ENCODE measurements around the gene BATF. TPM values are rescaled to one million over a fixed set of nuclear protein-coding genes. Genes with fewer than 3 reads are reported as not detected.

Gene BATF
- total and polyA plus RNA-seq, 7 experiments from 2014 or later = 6.8 to 70.0 (median 18.1) TPM

- ATAC-seq = no peak
- peaks cover 2 to 57% (median 4%) of the 10 kb centered on the region in 7 donors for H3K4me1 Mint-ChIP-seq
Observed at GRCh38 chr14:75493592-75494087, 28.6 kb upstream of the BATF start.

GRCh38 chr14:75494896-75495295 is 27.4 kb upstream of the BATF start:
- intact Hi-C loops (cut with micrococcal nuclease) = no loop called here
- Histone ChIP-seq H3K4me1 (ENCODE audit: control insufficient read depth in 2 of 2, insufficient read depth in 2 of 2, low read length in 2 of 2) (peaks cover 0 to 3% of the 10 kb centered on the region in 2 donors), H3K36me3 (ENCODE audit: control insufficient read depth in 2 of 3, insufficient read depth in 3 of 3, low read length in 3 of 3) (no peaks in the 10 kb centered on the region), H3K27ac (ENCODE audit: low read depth, low read length) (no peak overlapping the region), H3K9me3 (ENCODE audit: control insufficient read depth in 2 of 3, low read length in 3 of 3) (no peaks in the 10 kb centered on the region), H3K27me3 (ENCODE audit: control insufficient read depth in 2 of 2, insufficient read depth in 2 of 2, low read length in 2 of 2) (no peaks in the 10 kb centered on the region), H3K4me3 (ENCODE audit: low read length) (no peak overlapping the region)
- Mint-ChIP-seq H3K27me3 (no peaks in the 10 kb centered on the region), H3K36me3 (peaks cover 0 to 7% (median 0%) of the 10 kb centered on the region in 5 donors), H3K4me3 (no peak overlapping the region), H3K4me1 (peaks cover 0 to 55% (median 0%) of the 10 kb centered on the region in 7 donors), H3K27ac (no peak overlapping the region), H3K9me3 (peaks cover 0 to 2% (median 0%) of the 10 kb centered on the region in 11 donors)
- no peak for ATAC-seq
- ChIA-PET CTCF (interaction anchor here (0.9 to 1.2 kb wide), 2 partner anchors 8 to 67 kb away, joined by 3 to 4 read pairs; no protein-coding TSS in a partner anchor), POLR2A (interaction anchor here (0.6 kb wide), 1 partner anchor 157 kb away, joined by 5 read pairs; no protein-coding TSS in a partner anchor)
- DNase-seq = no peak

More at GRCh38 chr14:75493592-75494087, 28.6 kb upstream of the BATF start:
- Histone ChIP-seq H3K9me3 (ENCODE audit: control insufficient read depth in 2 of 3, low read length in 3 of 3) (no peaks in the 10 kb centered on the region), H3K4me1 (ENCODE audit: control insufficient read depth in 2 of 2, insufficient read depth in 2 of 2, low read length in 2 of 2) (peaks cover 0 to 3% of the 10 kb centered on the region in 2 donors), H3K36me3 (ENCODE audit: control insufficient read depth in 2 of 3, insufficient read depth in 3 of 3, low read length in 3 of 3) (no peaks in the 10 kb centered on the region), H3K27me3 (ENCODE audit: control insufficient read depth in 2 of 2, insufficient read depth in 2 of 2, low read length in 2 of 2) (no peaks in the 10 kb centered on the region), H3K4me3 (ENCODE audit: low read length) (no peak overlapping the region), H3K27ac (ENCODE audit: low read depth, low read length) (no peak overlapping the region)
- no peaks in the 10 kb centered on the region for H3K27me3 Mint-ChIP-seq
- peaks cover 0 to 2% (median 0%) of the 10 kb centered on the region in 11 donors for H3K9me3 Mint-ChIP-seq
- intact Hi-C loops (cut with micrococcal nuclease) = no loop called here
- no peak overlapping the region for H3K27ac Mint-ChIP-seq
- ChIA-PET CTCF (no interaction called here), POLR2A (no interaction called here)
- H3K36me3 Mint-ChIP-seq = peaks cover 0 to 7% (median 0%) of the 10 kb centered on the region in 5 donors
- DNase-seq = no peak
- no peak overlapping the region for H3K4me3 Mint-ChIP-seq

- no peak for ATAC-seq
- H3K27ac ChIP-seq (ENCODE audit: low read depth, low read length) = no peak overlapping the region
- Mint-ChIP-seq H3K27ac (no peak overlapping the region), H3K4me1 (peaks cover 0 to 52% (median 0%) of the 10 kb centered on the region in 7 donors), H3K9me3 (peaks cover 0 to 2% (median 0%) of the 10 kb centered on the region in 11 donors), H3K36me3 (peaks cover 0 to 7% (median 0%) of the 10 kb centered on the region in 5 donors), H3K27me3 (no peaks in the 10 kb centered on the region), H3K4me3 (no peak overlapping the region)
- H3K27me3 ChIP-seq (ENCODE audit: control insufficient read depth in 2 of 2, insufficient read depth in 2 of 2, low read length in 2 of 2) = no peaks in the 10 kb centered on the region
- no peaks in the 10 kb centered on the region for H3K9me3 ChIP-seq (ENCODE audit: control insufficient read depth in 2 of 3, low read length in 3 of 3)
- intact Hi-C loops (cut with micrococcal nuclease) = no loop called here
- peaks cover 0 to 3% of the 10 kb centered on the region in 2 donors for H3K4me1 ChIP-seq (ENCODE audit: control insufficient read depth in 2 of 2, insufficient read depth in 2 of 2, low read length in 2 of 2)
- ChIA-PET CTCF (interaction anchor here (0.7 to 1.2 kb wide), 3 partner anchors 8 to 635 kb away, joined by 3 to 4 read pairs (median 3); no protein-coding TSS in a partner anchor), POLR2A (no interaction called here)
- H3K4me3 ChIP-seq (ENCODE audit: low read length) = no peak overlapping the region
- H3K36me3 ChIP-seq (ENCODE audit: control insufficient read depth in 2 of 3, insufficient read depth in 3 of 3, low read length in 3 of 3) = no peaks in the 10 kb centered on the region
- no peak for DNase-seq
Observed at GRCh38 chr14:75495399-75495798, 26.9 kb upstream of the BATF start.

GRCh38 chr14:75495882-75496281 is 26.4 kb upstream of the BATF start:
- Mint-ChIP-seq H3K4me1 (peaks cover 0 to 49% (median 0%) of the 10 kb centered on the region in 7 donors), H3K27ac (no peak overlapping the region), H3K36me3 (peaks cover 0 to 7% (median 0%) of the 10 kb centered on the region in 5 donors), H3K27me3 (no peaks in the 10 kb centered on the region), H3K4me3 (no peak overlapping the region), H3K9me3 (no peaks in the 10 kb centered on the region)
- no peaks in the 10 kb centered on the region for H3K36me3 ChIP-seq (ENCODE audit: control insufficient read depth in 2 of 3, insufficient read depth in 3 of 3, low read length in 3 of 3)
- no peak overlapping the region for H3K27ac ChIP-seq (ENCODE audit: low read depth, low read length)
- ChIA-PET CTCF (interaction anchor here (0.7 to 1.2 kb wide), 3 partner anchors 9 to 635 kb away, joined by 3 to 4 read pairs (median 3); no protein-coding TSS in a partner anchor), POLR2A (no interaction called here)
- H3K4me3 ChIP-seq (ENCODE audit: low read length) = no peak overlapping the region
- no peaks in the 10 kb centered on the region for H3K9me3 ChIP-seq (ENCODE audit: control insufficient read depth in 2 of 3, low read length in 3 of 3)
- intact Hi-C loops (cut with micrococcal nuclease) = loop anchor here in 1 of 2 donors (2.0 kb wide), 1 partner anchor 47 kb away; no protein-coding TSS in a partner anchor
- H3K27me3 ChIP-seq (ENCODE audit: control insufficient read depth in 2 of 2, insufficient read depth in 2 of 2, low read length in 2 of 2) = no peaks in the 10 kb centered on the region
- peaks cover 0 to 3% of the 10 kb centered on the region in 2 donors for H3K4me1 ChIP-seq (ENCODE audit: control insufficient read depth in 2 of 2, insufficient read depth in 2 of 2, low read length in 2 of 2)
- ATAC-seq (no peak), DNase-seq (no peak)

GRCh38 chr14:75496755-75497154 is 25.5 kb upstream of the BATF start:
- DNase-seq = no peak
- CTCF ChIA-PET = no interaction called here
- no peaks in the 10 kb centered on the region for H3K27me3 Mint-ChIP-seq
- Histone ChIP-seq H3K27ac (ENCODE audit: low read depth, low read length) (no peak overlapping the region), H3K36me3 (ENCODE audit: control insufficient read depth in 2 of 3, insufficient read depth in 3 of 3, low read length in 3 of 3) (no peaks in the 10 kb centered on the region), H3K4me3 (ENCODE audit: low read length) (no peak overlapping the region), H3K27me3 (ENCODE audit: control insufficient read depth in 2 of 2, insufficient read depth in 2 of 2, low read length in 2 of 2) (no peaks in the 10 kb centered on the region), H3K4me1 (ENCODE audit: control insufficient read depth in 2 of 2, insufficient read depth in 2 of 2, low read length in 2 of 2) (peaks cover 0 to 3% of the 10 kb centered on the region in 2 donors), H3K9me3 (ENCODE audit: control insufficient read depth in 2 of 3, low read length in 3 of 3) (no peaks in the 10 kb centered on the region)
- H3K27ac Mint-ChIP-seq = peak overlapping the region in 2 of 9 donors; percentile 41 to 89
- intact Hi-C loops (cut with micrococcal nuclease) = loop anchor here in 1 of 2 donors (2.0 kb wide), 1 partner anchor 46 kb away; no protein-coding TSS in a partner anchor
- H3K4me1 Mint-ChIP-seq = peaks cover 0 to 49% (median 0%) of the 10 kb centered on the region in 7 donors
- H3K36me3 Mint-ChIP-seq = peaks cover 0 to 7% (median 0%) of the 10 kb centered on the region in 5 donors
- ATAC-seq = no peak
- POLR2A ChIA-PET = no interaction called here
- H3K9me3 Mint-ChIP-seq = no peaks in the 10 kb centered on the region
- peak overlapping the region in 1 of 10 donors; percentile 72 for H3K4me3 Mint-ChIP-seq

GRCh38 chr14:75497191-75497590 is 25.1 kb upstream of the BATF start:
- intact Hi-C loops (cut with micrococcal nuclease) = loop anchor here in 1 of 2 donors (2.0 kb wide), 1 partner anchor 46 kb away; no protein-coding TSS in a partner anchor
- Mint-ChIP-seq H3K27ac (peak overlapping the region in 2 of 9 donors; percentile 41 to 89), H3K27me3 (no peaks in the 10 kb centered on the region), H3K36me3 (peaks cover 0 to 7% (median 0%) of the 10 kb centered on the region in 5 donors), H3K9me3 (no peaks in the 10 kb centered on the region), H3K4me1 (peaks cover 0 to 49% (median 0%) of the 10 kb centered on the region in 7 donors), H3K4me3 (peak overlapping the region in 1 of 10 donors; percentile 72)
- Histone ChIP-seq H3K27me3 (ENCODE audit: control insufficient read depth in 2 of 2, insufficient read depth in 2 of 2, low read length in 2 of 2) (no peaks in the 10 kb centered on the region), H3K27ac (ENCODE audit: low read depth, low read length) (no peak overlapping the region), H3K4me3 (ENCODE audit: low read length) (no peak overlapping the region), H3K9me3 (ENCODE audit: control insufficient read depth in 2 of 3, low read length in 3 of 3) (no peaks in the 10 kb centered on the region), H3K4me1 (ENCODE audit: control insufficient read depth in 2 of 2, insufficient read depth in 2 of 2, low read length in 2 of 2) (peaks cover 0 to 3% of the 10 kb centered on the region in 2 donors), H3K36me3 (ENCODE audit: control insufficient read depth in 2 of 3, insufficient read depth in 3 of 3, low read length in 3 of 3) (no peaks in the 10 kb centered on the region)
- POLR2A ChIA-PET = no interaction called here
- DNase-seq (peak in 1 of 9 donors; percentile 62), ATAC-seq (peak; percentile 65)
- CTCF ChIA-PET = no interaction called here

Measured in naive thymus-derived CD4-positive, alpha-beta T cell (primary cell).